ENCODE data around the gene PILRA.

PILRA gene

DNA sequence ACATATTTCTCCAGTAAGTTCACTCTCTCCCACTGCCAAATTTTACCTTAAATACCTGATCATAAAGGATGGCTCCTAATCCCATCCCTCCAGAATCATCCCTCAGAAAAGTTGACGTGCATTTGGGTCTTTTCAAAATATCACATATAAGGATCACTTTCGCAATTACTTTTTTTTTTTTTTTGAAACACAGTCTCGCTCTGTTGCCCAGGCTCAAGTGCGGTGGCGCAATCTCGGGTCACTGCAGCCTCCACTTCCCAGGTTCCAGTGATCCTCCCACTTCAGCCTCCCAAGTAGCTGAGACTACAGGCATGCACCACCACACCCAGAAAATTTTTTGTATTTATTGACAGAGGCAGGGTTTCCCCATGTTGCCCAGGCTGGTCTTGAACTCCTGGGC lies 37.8 kb downstream of the PILRA start:
- no peak for DNase-seq (ENCODE audit: low spot score)

DNA sequence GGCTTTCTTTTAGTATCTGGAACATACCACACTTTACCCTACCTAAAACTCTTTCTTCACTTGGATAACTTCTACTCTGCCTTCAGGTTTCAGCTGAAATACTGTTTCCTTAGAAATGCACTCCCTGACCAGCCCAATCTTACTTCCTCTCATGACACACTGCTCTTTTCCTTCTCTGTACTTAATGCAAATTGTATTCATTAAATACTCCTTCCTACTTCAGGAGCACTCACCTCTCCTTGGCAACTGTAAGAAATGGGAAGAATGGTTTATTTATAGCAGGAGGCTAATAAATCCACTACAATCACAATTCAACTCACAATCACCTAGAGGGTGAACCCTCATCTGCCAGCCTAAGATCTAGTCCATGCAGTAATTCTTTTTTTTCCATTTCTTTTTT lies 40.1 kb downstream of the PILRA start:
- no peak for DNase-seq (ENCODE audit: low spot score)

DNA sequence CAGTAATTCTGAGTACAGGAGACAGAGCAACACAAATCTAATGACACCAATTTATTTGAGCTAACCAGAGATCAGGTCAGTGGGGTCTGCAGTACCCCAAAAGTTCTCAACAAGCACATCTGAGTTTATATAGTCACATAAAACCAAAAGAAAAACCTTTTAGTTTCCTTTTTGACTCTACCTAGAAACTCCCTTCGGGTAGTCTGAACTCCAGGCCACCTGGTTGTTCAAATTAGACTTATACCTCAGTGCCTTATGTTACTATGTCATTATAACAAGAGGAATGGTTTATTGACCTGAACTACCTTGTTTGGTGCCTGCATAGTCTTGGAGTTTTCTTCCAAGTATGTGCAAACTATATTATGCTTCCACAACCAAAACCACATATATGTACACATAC lies 40.6 kb downstream of the PILRA start:
- DNase-seq (ENCODE audit: low spot score): no peak

DNA sequence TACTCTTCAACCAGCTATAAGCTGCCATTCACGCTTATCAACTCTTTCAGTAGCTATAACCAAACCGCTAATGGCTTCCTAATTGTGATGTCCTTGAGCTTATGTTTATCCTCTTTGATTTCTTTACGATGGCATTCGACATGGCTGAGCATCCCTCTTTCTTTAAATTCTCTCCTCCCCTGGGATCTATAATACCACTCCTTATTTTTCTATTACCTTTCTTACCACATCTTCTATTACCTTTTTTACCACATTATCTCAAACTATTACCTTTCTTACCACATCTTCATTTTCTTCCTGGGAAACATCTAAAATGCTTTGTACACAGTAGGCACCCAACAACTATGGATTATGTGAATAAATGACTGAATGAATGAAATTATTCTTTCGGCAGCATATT lies 42.2 kb downstream of the PILRA start:
- DNase-seq (ENCODE audit: low spot score): no peak

DNA sequence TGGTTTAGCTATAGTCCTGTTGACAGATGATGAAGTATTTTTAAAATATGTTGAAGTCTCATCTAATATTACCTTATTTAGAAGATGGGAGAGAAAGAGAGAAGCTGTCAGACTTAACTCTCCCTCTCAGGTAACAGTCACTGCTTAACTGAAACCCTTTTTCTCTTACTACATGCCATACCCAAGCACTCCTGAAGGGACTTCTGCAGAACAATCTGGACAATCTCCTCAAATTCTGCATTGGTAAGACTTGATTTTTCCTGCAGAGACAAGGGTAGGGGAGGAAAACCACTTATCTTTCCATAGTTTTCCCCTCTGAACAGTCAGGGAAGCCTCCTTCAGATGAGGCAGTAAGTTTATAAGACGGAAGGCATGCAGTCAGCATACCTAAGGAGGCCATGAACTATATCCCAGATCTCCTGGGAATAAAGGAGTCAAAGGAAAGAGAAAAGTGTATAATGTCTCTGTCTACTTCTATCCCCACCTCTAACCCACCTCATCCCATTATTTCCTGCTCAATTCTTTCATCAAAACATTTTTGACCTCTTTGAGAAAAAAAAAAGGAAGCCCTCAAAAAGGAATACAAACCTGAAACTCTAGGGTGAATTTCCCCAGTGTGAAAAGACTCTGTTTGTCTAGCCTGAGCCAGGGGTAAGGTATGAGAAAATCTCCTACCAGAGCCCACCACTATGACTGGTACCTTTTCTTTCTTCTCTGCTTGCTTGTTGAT lies 45.8 kb downstream of the PILRA start:
- no peak for DNase-seq (ENCODE audit: low spot score)

DNA sequence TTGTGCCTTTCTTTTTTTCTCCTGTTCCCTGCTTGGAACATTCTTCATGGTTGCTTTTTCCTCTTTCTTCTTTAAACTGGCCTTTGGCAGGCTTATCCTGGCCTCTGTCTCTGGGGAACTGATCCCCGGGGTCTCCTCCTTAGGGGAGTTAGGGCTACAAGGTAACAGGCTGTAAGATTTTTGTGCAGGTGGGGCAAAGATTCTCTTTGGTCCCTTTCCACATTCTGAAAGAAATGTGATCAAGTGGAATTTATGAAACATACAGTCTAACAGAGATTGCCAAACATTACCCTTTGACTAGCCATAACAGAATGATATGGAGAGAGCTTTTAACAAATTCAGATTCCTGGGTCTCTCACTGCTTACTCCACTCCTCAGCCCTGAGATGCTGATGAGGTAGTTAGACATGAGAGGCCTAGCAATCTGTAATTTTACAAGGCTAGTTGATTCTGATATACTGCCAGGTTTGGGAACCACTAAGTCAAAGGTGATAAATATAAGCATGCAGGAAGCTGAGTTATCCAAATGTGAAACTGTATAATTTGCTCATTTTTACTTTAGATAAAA lies 46.5 kb downstream of the PILRA start:
- no peak for DNase-seq (ENCODE audit: low spot score)

DNA sequence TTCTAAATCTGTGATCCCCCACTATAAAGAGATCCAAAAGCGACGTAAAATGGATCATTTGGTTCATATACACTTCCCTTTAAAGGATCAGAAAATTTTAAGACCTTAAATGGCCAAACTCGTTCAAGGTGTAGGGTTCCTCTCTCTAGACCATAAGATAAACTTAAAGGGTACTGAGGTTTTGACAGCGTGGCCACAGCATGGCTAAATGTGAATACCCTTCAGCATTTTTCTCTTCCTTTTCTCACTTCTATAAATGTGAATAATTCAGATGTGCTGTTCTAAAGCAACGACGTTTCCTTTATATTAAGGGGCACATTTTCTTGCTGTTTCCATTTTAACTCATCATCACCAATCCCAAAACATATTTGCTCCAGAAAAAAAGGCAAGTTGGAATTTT lies 50.0 kb downstream of the PILRA start:
- no peak for DNase-seq (ENCODE audit: low spot score)

DNA sequence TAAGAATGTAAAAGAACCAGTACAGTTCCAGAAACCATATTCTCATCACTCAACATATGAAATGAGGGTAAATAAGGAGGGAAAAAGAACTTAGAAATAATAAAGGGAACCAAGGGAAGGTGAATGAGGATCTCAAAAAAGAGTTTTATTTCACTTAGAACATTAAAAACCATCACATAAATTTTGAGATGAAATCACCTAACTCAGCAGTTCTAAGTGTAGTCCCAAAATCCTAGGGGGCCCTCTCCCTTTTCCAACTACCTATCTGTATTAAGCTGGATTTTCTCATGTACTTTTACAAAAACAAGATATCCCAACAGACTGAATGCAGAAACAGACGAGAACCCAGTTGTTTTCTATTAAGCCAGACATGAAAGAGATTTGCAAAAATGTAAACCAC lies 52.1 kb downstream of the PILRA start:
- no peak for DNase-seq (ENCODE audit: low spot score)

DNA sequence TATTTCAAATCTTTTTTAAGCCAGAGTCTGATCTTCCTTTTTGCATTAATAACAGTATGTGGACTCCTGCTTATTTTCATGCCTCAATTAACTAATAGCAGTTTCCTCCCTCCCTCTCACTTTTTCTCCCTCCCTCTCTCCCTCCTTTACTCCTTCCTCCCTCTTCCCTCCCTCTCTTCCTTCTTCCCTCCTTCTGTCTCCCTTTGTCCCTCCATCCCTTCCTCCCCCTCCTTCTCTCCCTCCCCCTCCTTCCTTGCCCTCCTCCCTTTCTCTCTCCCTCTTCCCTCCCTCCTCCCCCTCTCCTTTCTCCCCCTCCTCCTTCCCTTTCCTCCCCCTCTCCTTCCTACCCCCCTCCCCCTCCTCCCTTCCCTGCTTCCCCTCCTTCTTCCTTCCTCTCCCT lies 53.2 kb downstream of the PILRA start:
- no peak for DNase-seq (ENCODE audit: low spot score)

DNA sequence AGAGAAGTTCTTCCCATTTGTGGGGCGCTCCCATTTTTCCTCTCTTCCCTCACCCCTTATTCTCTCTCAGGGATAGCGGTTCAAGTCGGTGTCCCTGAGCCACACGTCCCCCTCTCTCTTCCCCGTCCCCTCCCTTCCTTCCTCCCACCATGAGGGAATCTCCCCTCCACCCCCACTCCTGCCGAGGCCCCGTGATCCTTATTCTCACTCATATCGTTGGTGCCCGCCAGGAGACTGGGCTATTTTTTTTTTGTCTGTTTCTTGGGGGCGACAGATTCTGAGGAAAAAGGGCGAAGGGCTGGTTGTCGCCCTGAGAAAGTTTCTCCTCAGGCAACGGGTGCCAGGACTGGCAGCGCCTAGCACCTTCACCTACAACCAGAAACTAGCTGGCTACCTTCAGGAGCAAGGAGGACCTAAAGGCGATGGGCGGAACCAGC lies 54.5 kb downstream of the PILRA start:
- no peak for DNase-seq (ENCODE audit: low spot score)

DNA sequence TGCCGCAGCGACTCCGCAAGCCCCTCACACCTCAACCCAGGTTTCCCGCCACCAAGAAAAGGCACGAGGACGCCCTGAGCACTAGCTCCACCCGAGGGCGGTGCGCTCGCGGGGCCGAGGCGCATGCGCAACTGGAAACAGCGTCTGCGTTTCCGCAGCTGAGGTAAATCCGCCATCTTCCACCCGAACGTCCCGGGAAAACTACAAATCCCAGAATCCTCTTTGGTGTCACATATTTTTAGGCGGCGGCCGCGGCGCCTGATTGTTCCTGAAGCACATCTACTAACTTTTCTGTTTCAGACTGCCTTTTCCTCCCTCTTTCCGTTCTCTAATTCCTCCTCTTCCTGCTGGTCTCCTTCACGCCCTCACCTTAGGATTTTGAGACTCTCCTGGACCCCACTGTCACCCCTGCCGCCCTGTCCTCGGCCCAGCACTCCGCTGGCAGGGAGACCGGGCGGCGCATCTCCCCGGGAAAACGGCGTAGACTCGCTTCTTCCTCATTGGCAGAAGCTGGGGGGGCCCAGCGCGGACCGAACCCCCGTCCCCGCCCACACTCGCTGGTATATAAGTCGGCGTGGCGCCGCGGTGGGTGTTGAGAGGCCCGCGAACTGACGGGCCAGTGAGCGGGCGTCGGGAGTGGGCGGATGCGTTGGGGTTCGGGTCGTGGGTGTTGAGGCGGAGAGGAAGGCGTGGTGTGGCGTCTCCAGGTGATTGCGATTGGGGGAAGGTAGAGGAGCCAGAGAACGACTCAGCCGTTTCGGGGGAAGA lies 55.1 kb downstream of the PILRA start, which contains the start of gene ZCWPW1:
ZCWPW1 (minus strand) TSS at position 505 of the 768 bp plus-strand sequence. CDS start 8,054 bp downstream, outside the sequence.
- DNase-seq (ENCODE audit: low spot score): peak; percentile 92

DNA sequence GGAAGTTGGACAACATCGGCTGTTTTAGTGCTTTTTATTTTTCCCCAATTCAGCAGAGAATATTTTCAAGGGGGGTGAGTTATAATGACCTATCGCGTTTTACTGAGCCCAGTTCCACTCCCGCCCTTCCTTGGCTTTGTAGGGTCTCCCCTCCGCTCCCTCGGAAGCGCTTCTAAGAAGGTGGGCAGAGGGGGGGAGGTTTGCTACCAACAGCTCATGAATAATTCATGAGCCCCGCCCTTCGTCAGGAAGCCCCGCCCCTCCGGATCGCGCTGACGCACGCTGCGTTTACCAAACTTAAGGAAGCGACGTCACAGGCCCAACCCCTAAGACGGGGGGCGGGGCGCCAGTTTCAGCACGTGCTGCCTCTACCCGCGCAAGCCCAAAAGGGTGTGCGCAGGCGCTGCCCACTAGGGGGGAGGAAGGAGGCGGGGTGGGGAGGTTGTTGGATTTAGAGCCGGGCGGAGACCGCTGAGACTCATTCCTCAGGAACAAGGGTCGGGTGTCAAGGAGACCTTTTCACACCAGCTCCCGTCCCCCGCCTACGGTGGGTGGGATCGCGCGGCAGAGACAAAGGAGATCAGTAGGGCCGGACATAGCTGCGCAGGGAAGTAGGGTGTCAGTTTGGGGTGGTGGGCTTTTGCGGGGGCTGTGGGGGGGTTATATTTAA lies 55.8 kb downstream of the PILRA start:
- DNase-seq (ENCODE audit: low spot score): peak; percentile 98

DNA sequence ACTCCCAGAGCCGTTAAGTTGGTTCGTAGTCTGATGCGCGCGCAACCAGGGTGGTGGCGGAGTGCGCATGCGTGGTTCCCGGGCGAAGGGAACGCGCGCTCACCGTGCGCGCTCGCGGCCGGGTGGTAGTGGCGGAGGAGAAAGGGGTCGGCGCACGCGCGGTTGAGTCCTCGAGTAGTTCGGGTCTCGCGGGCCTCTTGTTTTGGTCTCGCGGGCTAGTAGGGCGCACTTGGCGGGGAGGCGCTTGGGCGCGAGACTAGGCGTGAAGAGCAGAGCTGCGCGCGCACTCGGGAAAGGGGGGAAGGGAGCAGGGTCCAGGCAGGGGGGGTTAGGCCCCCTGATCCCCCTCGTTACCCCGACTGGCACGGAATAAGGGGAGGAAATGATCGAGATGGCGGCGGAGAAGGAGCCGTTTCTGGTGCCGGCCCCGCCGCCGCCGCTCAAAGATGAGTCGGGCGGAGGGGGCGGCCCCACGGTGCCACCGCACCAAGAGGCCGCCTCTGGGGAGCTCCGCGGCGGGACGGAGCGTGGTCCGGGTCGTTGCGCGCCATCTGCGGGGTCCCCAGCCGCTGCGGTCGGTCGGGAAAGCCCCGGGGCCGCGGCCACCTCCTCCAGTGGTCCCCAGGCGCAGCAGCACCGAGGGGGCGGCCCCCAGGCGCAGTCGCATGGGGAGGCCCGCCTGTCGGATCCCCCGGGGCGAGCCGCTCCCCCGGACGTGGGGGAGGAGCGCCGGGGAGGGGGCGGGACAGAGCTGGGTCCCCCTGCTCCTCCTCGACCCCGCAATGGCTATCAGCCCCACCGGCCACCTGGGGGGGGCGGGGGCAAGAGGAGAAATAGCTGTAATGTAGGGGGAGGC lies 56.6 kb downstream of the PILRA start, which contains the start of gene MEPCE:
MEPCE (plus strand) TSS at position 195 of the 856 bp plus-strand sequence; CDS start at position 383, 188 bp downstream.
- DNase-seq (ENCODE audit: low spot score): peak; percentile 99

DNA sequence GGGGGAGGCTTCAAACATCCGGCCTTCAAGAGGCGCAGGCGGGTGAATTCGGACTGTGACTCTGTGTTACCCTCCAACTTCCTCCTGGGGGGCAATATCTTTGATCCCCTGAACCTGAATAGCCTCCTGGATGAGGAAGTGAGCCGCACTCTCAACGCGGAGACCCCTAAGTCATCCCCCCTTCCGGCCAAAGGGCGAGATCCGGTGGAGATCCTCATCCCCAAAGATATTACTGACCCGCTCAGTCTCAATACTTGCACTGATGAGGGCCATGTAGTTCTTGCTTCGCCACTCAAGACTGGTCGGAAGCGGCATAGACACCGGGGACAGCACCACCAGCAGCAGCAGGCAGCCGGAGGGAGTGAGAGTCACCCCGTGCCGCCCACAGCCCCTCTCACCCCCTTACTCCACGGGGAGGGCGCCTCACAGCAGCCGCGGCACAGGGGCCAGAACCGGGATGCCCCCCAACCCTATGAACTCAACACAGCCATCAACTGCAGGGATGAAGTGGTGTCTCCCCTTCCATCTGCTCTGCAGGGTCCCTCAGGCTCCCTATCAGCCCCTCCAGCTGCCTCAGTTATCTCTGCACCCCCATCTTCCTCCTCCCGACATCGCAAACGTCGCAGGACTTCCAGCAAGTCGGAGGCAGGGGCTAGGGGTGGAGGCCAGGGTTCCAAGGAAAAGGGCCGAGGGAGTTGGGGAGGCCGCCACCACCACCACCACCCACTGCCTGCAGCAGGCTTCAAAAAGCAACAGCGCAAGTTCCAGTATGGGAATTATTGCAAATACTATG lies 57.4 kb downstream of the PILRA start:
- DNase-seq (ENCODE audit: low spot score): no peak

DNA sequence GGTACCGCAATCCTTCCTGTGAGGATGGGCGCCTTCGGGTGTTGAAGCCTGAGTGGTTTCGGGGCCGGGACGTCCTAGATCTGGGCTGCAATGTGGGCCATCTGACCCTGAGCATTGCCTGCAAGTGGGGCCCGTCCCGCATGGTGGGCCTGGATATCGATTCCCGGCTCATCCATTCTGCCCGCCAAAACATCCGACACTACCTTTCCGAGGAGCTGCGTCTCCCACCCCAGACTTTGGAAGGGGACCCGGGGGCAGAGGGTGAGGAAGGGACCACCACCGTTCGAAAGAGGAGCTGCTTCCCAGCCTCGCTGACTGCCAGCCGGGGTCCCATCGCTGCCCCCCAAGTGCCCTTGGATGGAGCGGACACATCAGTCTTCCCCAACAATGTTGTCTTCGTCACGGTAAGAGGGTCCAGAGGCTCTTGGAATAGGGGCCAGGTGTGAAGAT lies 58.0 kb downstream of the PILRA start:
- DNase-seq (ENCODE audit: low spot score): no peak

DNA sequence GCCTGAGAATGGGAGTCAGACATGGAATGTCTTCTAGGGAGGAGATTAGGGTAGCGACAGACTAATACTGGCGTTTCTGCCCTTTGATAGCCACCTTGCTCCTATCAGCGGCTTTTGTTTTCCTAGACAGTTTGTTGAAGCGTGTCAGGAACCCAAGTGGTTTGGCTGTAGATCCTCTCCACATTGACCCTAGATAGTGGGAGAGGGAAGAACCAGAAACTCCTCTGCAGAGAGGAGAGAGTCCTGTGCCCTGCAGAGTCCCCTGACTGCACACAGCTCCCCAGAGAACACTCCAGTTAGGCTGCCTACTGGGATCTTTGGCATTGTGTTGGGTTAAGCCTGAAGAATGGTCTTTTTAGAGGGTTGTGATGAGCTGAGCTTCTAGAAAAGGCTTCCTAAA lies 58.8 kb downstream of the PILRA start:
- DNase-seq (ENCODE audit: low spot score): no peak

DNA sequence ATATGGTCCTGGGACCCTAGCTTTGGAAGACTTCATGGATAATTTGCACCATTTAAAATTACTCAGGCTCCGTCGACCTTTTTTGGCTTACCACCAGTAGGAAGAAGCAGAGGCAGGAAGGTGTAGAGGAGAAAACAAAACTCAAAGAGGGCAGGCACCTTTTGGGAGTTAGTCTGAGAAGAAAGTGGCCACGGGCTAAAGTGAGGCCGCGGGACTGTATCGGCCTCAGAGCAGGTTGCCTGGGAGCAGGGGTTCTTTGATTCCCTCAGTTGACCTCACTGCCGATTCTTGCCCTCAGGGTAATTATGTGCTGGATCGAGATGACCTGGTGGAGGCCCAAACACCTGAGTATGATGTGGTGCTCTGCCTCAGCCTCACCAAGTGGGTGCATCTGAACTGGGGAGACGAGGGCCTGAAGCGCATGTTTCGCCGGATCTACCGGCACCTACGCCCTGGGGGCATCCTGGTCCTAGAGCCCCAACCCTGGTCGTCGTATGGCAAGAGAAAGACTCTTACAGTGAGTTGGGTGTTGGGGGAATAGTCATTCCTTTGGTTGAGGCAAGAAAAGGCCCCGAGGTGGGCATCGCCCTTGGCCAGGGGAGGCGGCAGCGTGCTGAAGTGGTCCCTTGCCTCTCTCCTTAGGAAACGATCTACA lies 59.5 kb downstream of the PILRA start:
- no peak for DNase-seq (ENCODE audit: low spot score)

DNA sequence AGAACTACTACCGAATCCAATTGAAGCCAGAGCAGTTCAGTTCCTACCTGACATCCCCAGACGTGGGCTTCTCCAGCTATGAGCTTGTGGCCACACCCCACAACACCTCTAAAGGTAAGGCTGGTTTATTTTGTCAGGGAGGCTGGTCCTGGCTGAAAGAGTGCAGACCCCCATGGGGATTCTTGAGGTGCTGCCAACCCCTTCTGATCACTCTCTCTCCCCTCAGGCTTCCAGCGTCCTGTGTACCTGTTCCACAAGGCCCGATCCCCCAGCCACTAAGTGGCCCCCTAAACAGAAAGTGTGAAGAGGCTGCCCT lies 59.9 kb downstream of the PILRA start:
- DNase-seq (ENCODE audit: low spot score): no peak

DNA sequence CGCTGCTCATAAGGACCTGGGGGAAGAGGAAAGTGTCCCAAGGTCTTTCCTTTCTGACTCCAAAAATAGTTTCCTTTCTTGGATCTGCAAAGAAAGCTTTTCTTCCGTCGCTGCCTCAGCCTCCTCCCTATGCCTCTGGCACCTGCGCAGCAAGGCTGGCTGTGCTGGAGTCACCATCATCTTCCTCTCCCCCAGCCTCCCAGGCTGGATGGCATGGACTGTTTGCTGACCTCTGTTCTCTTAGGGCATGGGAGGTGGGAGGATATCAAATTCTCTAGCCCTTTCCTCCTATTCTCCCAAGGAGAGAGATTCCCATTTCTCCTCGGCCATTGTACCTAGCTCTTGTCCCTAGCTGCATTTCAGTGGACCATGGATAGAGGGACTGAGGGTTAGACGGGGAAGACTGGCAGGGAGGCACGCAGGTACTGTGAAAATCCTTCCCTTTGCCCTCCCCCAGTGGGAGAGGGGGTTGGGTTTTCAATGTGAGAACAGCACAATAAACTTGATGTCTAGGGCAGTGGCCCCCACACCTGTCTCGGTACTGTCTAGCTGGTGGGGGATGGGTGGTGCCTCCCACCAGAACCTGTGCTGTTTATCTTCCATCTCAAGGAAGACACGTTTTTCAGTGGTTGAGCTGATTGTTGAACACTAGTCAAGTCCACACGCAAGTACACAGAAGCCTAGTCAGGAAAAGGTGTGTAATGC lies 60.5 kb downstream of the PILRA start:
- no peak for DNase-seq (ENCODE audit: low spot score)

Data from germinal center (tissue), 1 donor.